ENCODE data around the gene GRAMD1B. TPM values are rescaled to one million over a fixed set of nuclear protein-coding genes. Genes with fewer than 3 reads are reported as not detected.

GRAMD1B gene
- total RNA-seq, 2 donors from 2014 or later = 28.8 to 39.6 TPM

- peaks cover 19% of the 10 kb centered on the region for H3K4me1 Mint-ChIP-seq
- no peak for TF ChIP-seq CTCF (conservative IDR thresholded peaks at IDR 0.05)
- H3K36me3 ChIP-seq (ENCODE audit: control insufficient read depth, insufficient read depth, low read length) = no peaks in the 10 kb centered on the region
- H3K36me3 Mint-ChIP-seq (ENCODE audit: low read depth) = no peaks in the 10 kb centered on the region
- no peak overlapping the region for H3K4me3 Mint-ChIP-seq
- DNase-seq = no peak
- no peak overlapping the region for H3K4me3 ChIP-seq (ENCODE audit: low read length)
- H3K27me3 ChIP-seq (ENCODE audit: control insufficient read depth, insufficient read depth, low read length, poor library complexity, severe bottlenecking) = peaks cover 34% of the 10 kb centered on the region
- H3K9me3 ChIP-seq (ENCODE audit: control insufficient read depth, low read length) = no peaks in the 10 kb centered on the region
- 92 to 100% methylated on average over 4 to 5 of the region's 5 CpGs for WGBS, 2 experiments (ENCODE audit: insufficient coverage in 1 of 2, insufficient read length in 1 of 2)
- no peak overlapping the region for H3K27ac Mint-ChIP-seq
- H3K9ac ChIP-seq (ENCODE audit: extremely low read depth, low read length, poor library complexity, severe bottlenecking) = no peak overlapping the region
- H3K4me1 ChIP-seq (ENCODE audit: control insufficient read depth, insufficient read depth, low read length) = no peaks in the 10 kb centered on the region
- peaks cover 80% of the 10 kb centered on the region for H3K27me3 Mint-ChIP-seq (ENCODE audit: insufficient read depth)
- H3K27ac ChIP-seq (ENCODE audit: low read depth, low read length) = no peak overlapping the region
- H3K9me3 Mint-ChIP-seq = no peaks in the 10 kb centered on the region
Observed at GRCh38 chr11:123426789-123427188, 3.3 kb upstream of the GRAMD1B start.

DNA sequence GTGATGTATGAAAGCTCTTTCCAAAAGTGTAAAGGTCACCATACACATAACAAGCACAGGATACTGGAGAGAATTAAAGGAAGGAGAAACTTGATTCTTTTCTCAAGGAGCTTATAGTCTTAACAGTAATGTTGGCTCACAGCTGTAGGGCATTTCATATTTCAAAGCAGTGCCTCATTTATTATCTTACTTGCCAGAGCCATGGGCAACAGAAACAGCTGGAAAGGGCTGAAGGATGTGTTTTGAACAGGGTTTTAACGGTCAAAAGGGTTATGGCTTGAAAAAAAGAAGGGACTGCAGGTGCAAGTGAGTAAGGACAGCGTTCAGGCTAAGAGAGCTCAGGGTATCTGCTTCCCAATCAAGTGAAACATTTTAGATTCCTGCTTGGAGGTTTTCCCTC is 2.7 kb upstream of the GRAMD1B start:
- peaks cover under 1% of the 10 kb centered on the region for H3K36me3 Mint-ChIP-seq (ENCODE audit: low read depth)
- Histone ChIP-seq H3K27me3 (ENCODE audit: control insufficient read depth, insufficient read depth, low read length, poor library complexity, severe bottlenecking) (peaks cover 30% of the 10 kb centered on the region), H3K9ac (ENCODE audit: extremely low read depth, low read length, poor library complexity, severe bottlenecking) (no peak overlapping the region), H3K27ac (ENCODE audit: low read depth, low read length) (no peak overlapping the region), H3K4me3 (ENCODE audit: low read length) (no peak overlapping the region), H3K4me1 (ENCODE audit: control insufficient read depth, insufficient read depth, low read length) (no peaks in the 10 kb centered on the region), H3K9me3 (ENCODE audit: control insufficient read depth, low read length) (no peaks in the 10 kb centered on the region), H3K36me3 (ENCODE audit: control insufficient read depth, insufficient read depth, low read length) (no peaks in the 10 kb centered on the region)
- H3K27ac Mint-ChIP-seq = no peak overlapping the region
- H3K4me3 Mint-ChIP-seq = no peak overlapping the region
- H3K9me3 Mint-ChIP-seq = no peaks in the 10 kb centered on the region
- no peak for DNase-seq
- peaks cover 79% of the 10 kb centered on the region for H3K27me3 Mint-ChIP-seq (ENCODE audit: insufficient read depth)
- peaks cover 23% of the 10 kb centered on the region for H3K4me1 Mint-ChIP-seq
- WGBS, 2 experiments (ENCODE audit: insufficient coverage in 1 of 2, insufficient read length in 1 of 2) = 72 to 80% methylated on average over 2 of the region's 2 CpGs
- no peak for TF ChIP-seq CTCF (conservative IDR thresholded peaks at IDR 0.05)

DNA sequence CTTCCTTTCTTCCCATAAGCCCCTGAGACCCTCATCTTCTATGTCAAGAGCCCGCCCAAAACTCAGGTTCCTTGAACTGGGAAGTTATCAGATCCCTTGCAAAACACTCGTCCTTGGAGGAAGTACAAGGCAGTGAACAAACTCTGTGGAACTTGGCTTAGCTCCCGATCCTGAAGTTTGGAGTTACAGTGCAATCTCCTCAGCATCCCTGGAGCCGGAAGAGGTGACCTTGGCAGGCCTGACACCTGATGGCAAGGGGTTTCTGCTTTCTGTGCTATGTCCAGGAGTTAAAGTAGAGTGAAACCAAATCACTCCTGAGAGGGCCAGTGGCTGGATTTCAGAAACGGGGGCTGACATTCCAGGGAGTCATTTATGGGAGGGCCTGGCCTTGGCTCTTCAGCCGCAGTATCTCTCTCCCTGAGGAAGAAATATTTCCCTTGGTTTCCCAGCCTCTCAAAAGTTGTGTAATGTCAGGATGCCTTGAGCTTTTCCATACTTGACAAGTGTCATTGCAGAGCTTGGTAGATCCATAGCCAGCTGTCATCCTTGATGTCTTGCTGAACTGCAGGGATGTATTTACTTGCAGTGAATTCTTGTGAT is 1.9 kb upstream of the GRAMD1B start:
- no peak for TF ChIP-seq CTCF (conservative IDR thresholded peaks at IDR 0.05)
- Mint-ChIP-seq H3K4me1 (peaks cover 28% of the 10 kb centered on the region), H3K36me3 (ENCODE audit: low read depth) (peaks cover 5% of the 10 kb centered on the region), H3K4me3 (no peak overlapping the region), H3K27me3 (ENCODE audit: insufficient read depth) (peaks cover 78% of the 10 kb centered on the region), H3K9me3 (no peaks in the 10 kb centered on the region), H3K27ac (no peak overlapping the region)
- Histone ChIP-seq H3K27me3 (ENCODE audit: control insufficient read depth, insufficient read depth, low read length, poor library complexity, severe bottlenecking) (peaks cover 23% of the 10 kb centered on the region), H3K9me3 (ENCODE audit: control insufficient read depth, low read length) (no peaks in the 10 kb centered on the region), H3K4me3 (ENCODE audit: low read length) (no peak overlapping the region), H3K9ac (ENCODE audit: extremely low read depth, low read length, poor library complexity, severe bottlenecking) (no peak overlapping the region), H3K27ac (ENCODE audit: low read depth, low read length) (no peak overlapping the region), H3K4me1 (ENCODE audit: control insufficient read depth, insufficient read depth, low read length) (no peaks in the 10 kb centered on the region), H3K36me3 (ENCODE audit: control insufficient read depth, insufficient read depth, low read length) (peaks cover 4% of the 10 kb centered on the region)
- DNase-seq = no peak
- WGBS, 2 experiments (ENCODE audit: insufficient coverage in 1 of 2, insufficient read length in 1 of 2) = 91 to 97% methylated on average over 4 to 6 of the region's 6 CpGs
